ENCODE data around the gene LACTBL1. TPM values are rescaled to one million over a fixed set of nuclear protein-coding genes. Genes with fewer than 3 reads are reported as not detected.

The LACTBL1 gene
- total and polyA plus RNA-seq, 2 donors (not counting 1 experiment from before 2014, with no cell fraction given), result not detected

DNA sequence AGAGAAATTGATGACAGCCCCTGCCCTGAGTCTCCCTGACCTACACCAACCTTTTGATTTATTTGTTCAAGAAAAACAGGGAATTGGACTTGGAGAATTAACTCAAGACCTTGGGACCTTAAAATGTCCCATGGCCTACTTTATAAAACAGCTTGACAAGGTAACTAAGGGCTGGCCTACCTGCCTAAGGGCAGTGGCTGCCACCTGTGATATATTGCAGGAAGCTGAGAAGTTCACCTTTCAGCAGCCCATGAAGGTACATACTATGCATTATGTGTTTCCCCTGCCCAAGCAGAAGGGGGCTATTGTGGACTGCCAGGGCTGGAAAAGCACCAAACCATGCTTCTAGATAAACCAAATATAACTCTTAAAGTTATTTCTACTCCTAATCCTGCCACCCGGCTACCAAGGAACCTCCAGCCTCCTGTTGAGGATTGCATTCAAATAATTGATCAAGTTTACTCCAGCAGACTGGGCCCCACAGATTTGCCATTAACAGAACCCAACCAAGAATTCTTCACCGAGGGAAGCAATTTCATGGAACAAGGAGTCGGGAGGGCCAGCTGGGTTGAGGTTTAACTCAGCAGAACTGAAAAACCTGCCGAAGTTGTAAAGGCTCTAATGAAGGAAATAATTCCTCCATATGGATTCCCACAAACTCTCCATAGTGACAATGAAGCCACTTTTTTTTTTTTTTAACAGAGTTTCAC is 28.2 kb downstream of the LACTBL1 start:
- Histone ChIP-seq H3K9ac (ENCODE audit: insufficient read depth, low read length) (no peak overlapping the region), H3K27me3 (ENCODE audit: control insufficient read depth, insufficient read depth, low read length) (peaks cover 6% of the 10 kb centered on the region), H3K4me2 (ENCODE audit: extremely low read depth, insufficient read depth, low read length) (no peak overlapping the region), H4K20me1 (ENCODE audit: control insufficient read depth, extremely low read depth, insufficient read depth, low read length) (no peaks in the 10 kb centered on the region), H3K79me2 (ENCODE audit: control insufficient read depth, insufficient read depth, low read length) (no peaks in the 10 kb centered on the region), H2AFZ (ENCODE audit: low read length) (no peak overlapping the region), H3K4me3 (replicated peaks in 1 of 4; ENCODE audit: control extremely low read depth in 1 of 4, insufficient read depth in 1 of 4, low read depth in 3 of 4, low read length in 4 of 4) (no peak overlapping the region), H3K4me1 (ENCODE audit: control insufficient read depth, extremely low read depth, insufficient read depth, low read length) (no peaks in the 10 kb centered on the region), H3K9me3 (ENCODE audit: control insufficient read depth, insufficient read depth, low read depth, low read length) (no peaks in the 10 kb centered on the region), H3K27ac (ENCODE audit: insufficient read depth, low read length) (no peak overlapping the region), H3K36me3 (ENCODE audit: control insufficient read depth, insufficient read depth, low read length) (no peaks in the 10 kb centered on the region)
- TF ChIP-seq, protein P1, sequence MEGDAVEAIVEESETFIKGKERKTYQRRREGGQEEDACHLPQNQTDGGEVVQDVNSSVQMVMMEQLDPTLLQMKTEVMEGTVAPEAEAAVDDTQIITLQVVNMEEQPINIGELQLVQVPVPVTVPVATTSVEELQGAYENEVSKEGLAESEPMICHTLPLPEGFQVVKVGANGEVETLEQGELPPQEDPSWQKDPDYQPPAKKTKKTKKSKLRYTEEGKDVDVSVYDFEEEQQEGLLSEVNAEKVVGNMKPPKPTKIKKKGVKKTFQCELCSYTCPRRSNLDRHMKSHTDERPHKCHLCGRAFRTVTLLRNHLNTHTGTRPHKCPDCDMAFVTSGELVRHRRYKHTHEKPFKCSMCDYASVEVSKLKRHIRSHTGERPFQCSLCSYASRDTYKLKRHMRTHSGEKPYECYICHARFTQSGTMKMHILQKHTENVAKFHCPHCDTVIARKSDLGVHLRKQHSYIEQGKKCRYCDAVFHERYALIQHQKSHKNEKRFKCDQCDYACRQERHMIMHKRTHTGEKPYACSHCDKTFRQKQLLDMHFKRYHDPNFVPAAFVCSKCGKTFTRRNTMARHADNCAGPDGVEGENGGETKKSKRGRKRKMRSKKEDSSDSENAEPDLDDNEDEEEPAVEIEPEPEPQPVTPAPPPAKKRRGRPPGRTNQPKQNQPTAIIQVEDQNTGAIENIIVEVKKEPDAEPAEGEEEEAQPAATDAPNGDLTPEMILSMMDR (conservative IDR thresholded peaks at IDR 0.05 in 1 of 2, IDR thresholded peaks at IDR 0.05 in 1 of 2; ENCODE audit: low read depth in 1 of 2, low read length in 2 of 2), result no peak
- no peak for TF ChIP-seq EZH2 (IDR thresholded peaks at IDR 0.05; ENCODE audit: low read length, missing control alignments)
- DNase-seq (ENCODE audit: low read depth in 2 of 2), result no peak

DNA sequence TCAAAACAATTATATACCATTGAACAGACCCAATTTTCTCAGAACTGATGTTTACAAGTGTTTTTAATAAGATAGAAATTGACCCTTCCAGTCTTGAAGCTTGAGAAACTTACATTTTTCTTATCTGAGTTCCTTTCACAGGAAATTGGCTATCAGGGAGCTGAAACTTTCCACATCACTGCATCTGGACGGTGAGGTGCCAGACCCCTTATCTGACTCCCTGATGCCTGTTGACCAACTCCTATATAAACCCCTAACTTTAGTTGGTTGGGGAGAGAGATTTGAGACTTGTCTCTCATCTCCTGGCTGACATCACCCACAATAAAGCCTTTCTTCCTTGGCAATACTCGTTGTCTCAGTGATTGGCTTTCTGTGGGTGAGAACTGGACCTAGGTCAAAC is 31.4 kb downstream of the LACTBL1 start:
- H3K4me2 ChIP-seq (ENCODE audit: extremely low read depth, insufficient read depth, low read length), result no peak overlapping the region
- H3K27me3 ChIP-seq (ENCODE audit: control insufficient read depth, insufficient read depth, low read length), result peaks cover 3% of the 10 kb centered on the region
- no peak overlapping the region for H2AFZ ChIP-seq (ENCODE audit: low read length)

DNA sequence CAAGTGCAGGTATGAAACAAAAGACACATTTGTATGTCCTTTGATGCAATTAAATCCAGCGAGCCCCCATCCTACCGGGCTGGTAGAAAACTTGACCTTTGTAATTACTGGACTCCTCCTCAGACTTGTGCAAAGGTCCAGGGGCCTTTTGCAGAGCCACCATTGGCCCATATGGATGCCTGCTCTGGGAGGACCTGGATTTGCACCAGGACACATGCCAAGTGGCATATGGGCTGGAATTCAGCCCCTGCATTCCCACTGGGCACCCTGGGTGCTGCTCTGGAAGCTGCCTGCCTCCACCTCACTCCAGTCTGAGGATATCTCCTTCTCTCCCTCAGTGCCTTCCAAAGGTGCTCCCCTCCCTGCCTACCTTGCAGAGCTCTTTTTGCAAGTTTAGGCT is 36.0 kb downstream of the LACTBL1 start:
- H3K4me2 ChIP-seq (ENCODE audit: extremely low read depth, insufficient read depth, low read length), result no peak overlapping the region
- H3K4me3 ChIP-seq (replicated peaks in 1 of 4; ENCODE audit: control extremely low read depth in 1 of 4, insufficient read depth in 1 of 4, low read depth in 3 of 4, low read length in 4 of 4), result no peak overlapping the region
- TF ChIP-seq EZH2 (IDR thresholded peaks at IDR 0.05; ENCODE audit: low read length, missing control alignments), result no peak
- TF ChIP-seq, protein P1 (conservative IDR thresholded peaks at IDR 0.05 in 1 of 2, IDR thresholded peaks at IDR 0.05 in 1 of 2; ENCODE audit: low read depth in 1 of 2, low read length in 2 of 2), result no peak
- no peaks in the 10 kb centered on the region for H3K4me1 ChIP-seq (ENCODE audit: control insufficient read depth, extremely low read depth, insufficient read depth, low read length)
- H3K9ac ChIP-seq (ENCODE audit: insufficient read depth, low read length), result no peak overlapping the region
- H2AFZ ChIP-seq (ENCODE audit: low read length), result no peak overlapping the region
- no peaks in the 10 kb centered on the region for H3K36me3 ChIP-seq (ENCODE audit: control insufficient read depth, insufficient read depth, low read length)
- no peak for DNase-seq (ENCODE audit: low read depth in 2 of 2)
- H4K20me1 ChIP-seq (ENCODE audit: control insufficient read depth, extremely low read depth, insufficient read depth, low read length), result no peaks in the 10 kb centered on the region
- H3K27ac ChIP-seq (ENCODE audit: insufficient read depth, low read length), result no peak overlapping the region
- H3K79me2 ChIP-seq (ENCODE audit: control insufficient read depth, insufficient read depth, low read length), result no peaks in the 10 kb centered on the region
- H3K9me3 ChIP-seq (ENCODE audit: control insufficient read depth, insufficient read depth, low read depth, low read length), result no peaks in the 10 kb centered on the region
- H3K27me3 ChIP-seq (ENCODE audit: control insufficient read depth, insufficient read depth, low read length), result no peaks in the 10 kb centered on the region

More for the DNA sequence above, 31.4 kb downstream of the LACTBL1 start:
- DNase-seq (ENCODE audit: low read depth in 2 of 2), result no peak
- no peaks in the 10 kb centered on the region for H3K36me3 ChIP-seq (ENCODE audit: control insufficient read depth, insufficient read depth, low read length)
- no peaks in the 10 kb centered on the region for H4K20me1 ChIP-seq (ENCODE audit: control insufficient read depth, extremely low read depth, insufficient read depth, low read length)
- no peak overlapping the region for H3K9ac ChIP-seq (ENCODE audit: insufficient read depth, low read length)
- no peaks in the 10 kb centered on the region for H3K9me3 ChIP-seq (ENCODE audit: control insufficient read depth, insufficient read depth, low read depth, low read length)
- no peaks in the 10 kb centered on the region for H3K79me2 ChIP-seq (ENCODE audit: control insufficient read depth, insufficient read depth, low read length)
- H3K4me1 ChIP-seq (ENCODE audit: control insufficient read depth, extremely low read depth, insufficient read depth, low read length), result no peaks in the 10 kb centered on the region
- TF ChIP-seq, protein P1 (conservative IDR thresholded peaks at IDR 0.05 in 1 of 2, IDR thresholded peaks at IDR 0.05 in 1 of 2; ENCODE audit: low read depth in 1 of 2, low read length in 2 of 2), result no peak
- TF ChIP-seq EZH2 (IDR thresholded peaks at IDR 0.05; ENCODE audit: low read length, missing control alignments), result no peak
- no peak overlapping the region for H3K4me3 ChIP-seq (replicated peaks in 1 of 4; ENCODE audit: control extremely low read depth in 1 of 4, insufficient read depth in 1 of 4, low read depth in 3 of 4, low read length in 4 of 4)
- H3K27ac ChIP-seq (ENCODE audit: insufficient read depth, low read length), result no peak overlapping the region
